CMK (cell line): ENCODE measurements around the gene NFYC.

Experiments used
- DNase-seq: peaks from one replicate; pipeline ENCODE4 v3.0.0-alpha.2; 2010; ENCODE audit warnings: low read depth

Gene NFYC

DNA sequence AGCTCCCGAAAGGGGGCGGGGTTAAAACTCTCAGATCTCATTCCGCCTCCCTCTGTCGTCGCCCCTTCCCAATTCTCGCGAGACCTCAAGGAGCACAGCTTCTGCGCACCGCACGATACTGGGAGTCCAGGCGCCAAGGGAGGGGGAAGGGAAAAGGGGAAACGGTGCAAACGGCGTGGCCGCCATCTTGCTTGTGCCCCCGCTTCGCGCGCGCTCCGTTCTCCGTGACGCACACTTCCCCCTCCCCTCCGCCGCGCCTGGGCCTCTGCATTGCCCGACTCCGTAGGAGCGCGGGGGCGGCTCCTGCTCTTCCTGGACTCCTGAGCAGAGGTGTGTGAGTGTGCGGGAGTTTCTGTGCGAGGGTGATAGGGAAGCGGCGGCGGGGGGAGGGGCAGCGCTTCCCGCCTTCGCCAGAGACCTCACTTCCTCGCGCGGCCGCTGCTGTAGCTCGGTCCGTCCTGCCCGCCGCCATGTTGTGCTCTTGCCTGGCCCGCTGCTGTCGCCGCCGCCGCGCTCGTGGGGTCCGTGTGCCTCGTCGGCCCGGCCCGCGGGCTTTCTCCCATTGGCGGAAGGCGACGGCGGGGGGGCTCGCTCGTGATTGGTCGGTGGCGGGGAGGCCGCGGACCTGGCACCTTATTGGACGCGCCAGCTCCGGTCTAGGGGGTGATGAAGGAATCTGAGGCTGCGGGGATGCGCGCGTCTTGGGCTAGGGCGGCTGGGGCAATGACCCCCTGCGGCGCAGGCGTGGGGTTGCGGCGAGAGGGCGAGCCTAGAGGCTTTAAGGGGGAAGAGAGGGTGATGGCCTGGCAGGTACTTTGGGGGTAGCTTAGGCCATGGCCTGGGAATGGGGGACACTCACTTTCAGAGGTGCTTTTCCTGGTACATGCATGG is at the start of gene NFYC:
TSS of gene NFYC (plus strand) at position 167 of the 891 bp plus-strand sequence. CDS start 47,140 bp downstream, outside the sequence.
- peak; percentile 96 for DNase-seq

DNA sequence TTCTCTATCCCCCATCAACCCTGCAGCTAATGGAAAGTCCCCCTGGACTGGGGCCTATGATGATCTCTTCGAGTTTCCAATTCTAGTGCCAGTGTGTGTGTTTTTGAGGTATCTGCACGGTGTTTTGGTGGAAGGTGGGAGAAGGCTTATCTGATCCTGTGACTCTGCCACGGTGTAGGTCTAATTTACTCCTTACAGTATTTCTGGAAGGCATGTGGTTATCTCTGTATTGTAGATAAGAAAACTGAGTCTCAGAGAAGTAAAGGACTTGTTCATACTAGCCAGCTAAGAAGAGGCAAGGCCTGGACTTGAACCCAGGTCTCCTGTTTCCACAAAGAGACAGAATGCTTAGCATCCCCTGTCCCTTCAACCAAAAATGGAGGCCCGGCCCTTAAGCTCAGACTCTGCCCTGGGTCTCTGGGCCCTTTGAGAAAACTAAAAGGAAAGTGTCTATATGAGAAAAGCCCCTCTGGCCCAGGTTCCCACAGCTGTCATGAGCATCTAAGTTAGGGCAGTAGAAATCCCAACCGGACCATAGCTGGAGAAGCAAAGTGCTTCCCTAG is 46.3 kb upstream of the NFYC start:
- DNase-seq: no peak

DNA sequence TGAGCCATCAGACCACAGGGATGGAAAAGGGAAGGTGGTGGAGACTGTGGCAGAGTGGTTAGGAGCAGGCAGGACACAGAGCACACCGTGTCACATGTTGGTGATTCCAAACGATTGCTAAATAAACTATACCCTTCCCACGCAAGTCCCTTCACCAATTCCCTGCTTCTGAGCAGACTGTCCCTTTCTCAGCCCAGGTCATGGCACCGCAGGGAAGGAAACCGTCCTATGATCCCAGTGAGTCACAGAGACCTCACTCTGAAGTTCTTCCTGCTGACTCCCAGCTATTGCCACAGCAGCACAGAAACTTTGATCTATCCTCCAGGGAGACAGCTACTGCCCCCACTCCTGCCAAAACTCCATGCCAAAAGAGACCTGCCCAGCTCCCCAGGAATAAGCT is 45.2 kb upstream of the NFYC start:
- no peak for DNase-seq

DNA sequence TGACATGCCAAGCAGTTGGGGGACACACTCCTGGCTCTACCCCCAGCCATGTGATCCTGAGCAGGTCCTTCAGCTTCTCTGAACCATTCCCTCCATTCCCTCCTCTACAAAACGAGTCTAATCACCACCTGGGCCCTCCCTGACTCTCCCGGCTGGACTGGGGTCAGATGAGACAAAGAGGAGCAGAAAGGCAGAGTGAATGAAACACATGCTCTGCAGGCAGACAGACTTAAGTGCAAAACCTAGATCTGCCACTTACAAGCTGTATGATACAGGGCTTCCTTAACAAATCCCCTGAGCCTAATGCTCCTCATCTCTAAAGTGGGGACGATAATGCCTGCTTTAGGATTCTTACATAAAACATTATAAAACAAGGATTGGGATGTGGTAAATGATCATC is 43.3 kb upstream of the NFYC start:
- DNase-seq: no peak

DNA sequence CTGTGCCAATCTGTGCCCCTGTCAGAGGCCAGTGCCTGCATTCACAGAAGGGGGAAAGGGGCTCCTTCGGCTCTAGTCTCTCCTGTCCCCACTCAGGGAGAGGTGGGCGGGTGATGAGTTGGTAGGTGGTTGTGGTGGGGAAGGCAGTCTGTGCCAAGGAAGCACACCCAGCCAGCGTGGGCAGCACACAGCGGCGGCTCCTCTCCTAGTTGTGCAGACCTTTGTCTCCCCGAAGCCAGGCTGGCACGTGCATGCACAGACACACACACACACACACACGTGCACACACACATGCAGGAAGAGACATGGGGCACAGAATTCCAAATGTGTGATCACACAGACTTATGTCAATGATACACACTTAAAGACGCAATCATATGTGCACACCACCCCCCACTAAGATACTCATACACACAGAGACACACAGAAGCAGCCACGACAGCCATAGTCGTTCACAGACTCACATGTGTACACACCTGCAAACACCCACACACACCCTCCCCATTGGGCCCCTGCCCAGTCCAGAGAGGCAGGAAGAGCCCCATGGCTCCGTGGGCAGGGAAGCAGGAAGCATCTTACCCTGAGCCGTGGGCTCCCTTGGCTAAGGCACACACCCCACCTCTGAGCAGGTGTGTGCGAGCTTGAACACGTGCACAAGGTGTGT is 42.4 kb upstream of the NFYC start:
- DNase-seq: no peak

DNA sequence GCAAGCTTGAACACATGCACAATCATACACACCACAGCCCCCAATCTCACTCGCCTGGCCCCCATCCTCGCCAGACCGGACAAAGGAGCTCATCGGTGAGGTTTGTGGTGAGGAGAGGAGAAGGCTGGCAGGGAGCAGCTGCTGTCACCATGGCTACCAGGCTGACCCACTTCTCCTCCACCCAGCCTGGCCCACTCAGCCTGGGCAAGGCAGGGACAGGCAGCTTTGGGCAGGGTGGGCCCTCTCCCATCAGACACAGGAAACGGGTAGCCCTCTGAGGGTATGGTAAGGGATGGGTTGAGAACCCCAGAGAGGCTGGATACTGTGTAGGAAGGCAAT is 41.9 kb upstream of the NFYC start:
- DNase-seq: no peak

DNA sequence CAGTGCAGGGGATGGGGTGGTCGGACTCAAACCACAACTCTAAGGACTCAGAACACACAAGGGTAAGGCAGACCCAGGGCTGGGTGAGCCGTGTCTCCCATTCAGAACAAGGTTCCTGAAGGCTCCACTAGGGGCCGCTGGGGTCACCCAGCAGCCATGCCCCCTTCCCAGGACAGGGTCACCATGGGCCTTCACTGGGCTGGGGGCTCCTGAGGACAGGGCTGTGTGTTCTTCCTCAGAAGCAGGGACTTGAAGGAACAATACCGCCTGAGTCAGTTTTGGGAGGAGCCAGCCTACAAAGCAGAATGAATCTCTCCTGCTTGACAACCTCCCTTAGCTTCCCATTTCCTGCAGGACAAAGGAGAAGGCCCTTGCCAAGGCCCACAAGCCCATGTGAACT is 41.4 kb upstream of the NFYC start:
- DNase-seq: no peak

DNA sequence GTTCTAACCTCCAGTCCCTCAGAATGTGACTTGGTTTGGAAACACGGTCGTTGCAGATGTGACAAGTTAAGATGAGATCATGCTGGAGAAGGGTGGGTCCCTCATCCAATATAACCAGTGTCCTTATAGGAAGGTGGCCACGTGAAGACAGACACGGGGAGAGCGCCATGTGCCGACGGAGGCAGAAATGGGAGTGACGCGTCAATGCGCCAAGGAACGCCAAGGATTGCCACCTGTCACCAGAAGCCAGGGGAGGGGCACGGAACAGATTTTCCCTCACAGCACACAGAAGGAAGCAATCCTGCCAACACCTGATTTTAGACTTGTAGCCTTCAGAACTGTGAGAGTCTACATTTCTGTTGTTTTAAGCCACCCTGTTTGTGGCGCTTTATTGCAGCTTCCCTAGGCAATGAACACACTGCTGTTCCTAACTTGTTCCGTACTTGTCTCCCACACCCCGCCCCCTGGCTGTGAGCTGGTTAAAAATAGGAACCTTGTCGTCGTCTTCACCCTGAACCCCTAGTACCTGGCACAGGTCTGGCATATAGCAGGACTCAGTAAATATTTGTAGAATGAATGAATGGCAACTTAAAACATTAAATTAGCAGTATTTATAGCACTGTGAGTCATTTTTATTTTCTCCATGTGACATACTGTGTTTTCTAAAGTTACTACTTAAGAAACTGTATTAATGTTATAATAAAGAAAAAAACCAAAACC is 40.2 kb upstream of the NFYC start:
- DNase-seq: no peak

DNA sequence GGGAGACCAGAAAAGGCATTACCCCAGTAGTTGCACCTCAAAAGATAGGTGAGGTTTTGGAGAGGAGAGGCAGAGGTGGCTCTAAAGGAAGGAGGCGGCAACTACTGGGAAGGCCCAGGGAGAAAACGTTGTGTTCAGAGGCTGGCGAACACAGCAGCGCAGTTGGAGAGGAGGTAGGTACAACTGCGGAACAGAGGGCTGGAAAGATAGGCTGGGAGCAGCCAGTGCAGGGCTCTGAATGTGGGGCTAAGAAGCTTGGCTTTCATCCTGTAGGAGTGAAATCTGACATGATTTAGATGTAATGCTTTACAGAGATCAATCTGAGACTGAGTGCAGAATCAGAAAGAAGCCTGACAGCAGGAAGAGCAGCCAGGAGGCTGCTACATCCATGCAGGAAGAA is 39.0 kb upstream of the NFYC start:
- no peak for DNase-seq

DNA sequence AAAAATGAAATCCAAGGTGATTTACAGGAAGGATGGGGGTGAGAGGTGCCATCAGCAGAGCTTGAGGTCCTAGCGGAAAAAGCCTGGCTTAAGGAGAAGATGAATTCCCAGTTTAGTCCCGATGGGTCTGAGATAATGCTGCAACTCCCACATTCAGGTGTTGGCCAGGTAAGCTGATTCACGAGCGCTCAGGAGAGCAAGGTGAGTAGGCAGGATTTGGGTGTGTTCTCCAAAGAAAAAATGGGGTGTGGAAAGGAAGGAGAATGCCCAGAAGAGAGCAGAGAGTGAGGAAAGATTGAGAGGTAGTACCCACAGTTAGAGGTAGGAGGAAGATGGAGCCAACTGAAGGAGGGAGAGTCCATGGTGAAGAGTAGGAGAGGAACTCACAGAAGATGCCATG is 38.5 kb upstream of the NFYC start:
- no peak for DNase-seq

DNA sequence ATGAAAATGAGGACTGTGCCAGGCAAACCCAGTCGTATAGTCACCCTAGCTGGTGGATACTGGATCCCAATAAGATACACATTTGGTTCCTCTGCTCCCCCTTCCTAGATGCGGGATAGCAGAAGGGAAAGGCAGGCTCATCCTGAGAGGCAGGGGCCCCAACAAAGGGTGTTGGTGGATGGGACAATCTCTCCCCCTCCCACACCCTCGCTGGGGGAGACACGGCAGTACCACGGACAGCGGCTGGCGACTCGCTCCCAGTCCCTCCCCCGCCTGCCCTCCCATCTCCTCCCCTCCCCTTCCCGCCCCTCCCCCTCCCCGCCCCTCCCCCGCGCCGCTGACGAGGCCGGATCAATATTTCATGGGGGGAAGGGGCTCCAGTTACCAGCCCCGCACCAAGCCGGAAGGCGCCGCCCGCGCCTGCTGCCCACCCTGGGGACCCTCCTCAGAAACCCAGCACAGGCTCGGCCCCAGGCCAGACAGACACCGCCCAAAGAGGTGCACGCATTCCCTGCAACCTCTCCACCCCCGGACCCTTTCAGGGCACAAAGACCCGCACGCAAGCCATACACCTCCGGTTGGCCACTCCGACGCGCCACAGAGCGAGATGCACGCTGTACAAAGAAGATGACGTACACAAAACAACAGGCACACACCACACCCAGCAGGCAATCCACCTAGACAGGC is 37.5 kb upstream of the NFYC start:
- no peak for DNase-seq

DNA sequence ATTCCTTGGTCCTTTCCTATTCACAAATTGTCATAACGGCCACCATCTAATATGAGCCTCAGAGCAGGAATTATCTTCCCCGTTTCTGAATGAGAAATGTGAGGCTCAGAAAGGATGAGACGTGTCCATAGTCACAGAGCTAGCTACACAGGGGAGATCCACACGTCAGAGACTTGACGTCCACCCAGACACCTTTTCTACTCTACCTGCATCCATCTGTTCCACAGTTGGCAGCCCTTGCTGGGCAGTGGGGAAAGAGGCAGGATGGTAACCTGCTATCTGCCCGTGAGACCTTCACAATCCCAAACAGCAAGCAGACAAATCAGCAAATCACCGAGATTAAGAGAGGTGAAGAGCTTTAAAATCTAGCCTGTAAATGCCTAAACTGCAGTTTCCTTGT is 34.5 kb upstream of the NFYC start:
- DNase-seq: no peak

DNA sequence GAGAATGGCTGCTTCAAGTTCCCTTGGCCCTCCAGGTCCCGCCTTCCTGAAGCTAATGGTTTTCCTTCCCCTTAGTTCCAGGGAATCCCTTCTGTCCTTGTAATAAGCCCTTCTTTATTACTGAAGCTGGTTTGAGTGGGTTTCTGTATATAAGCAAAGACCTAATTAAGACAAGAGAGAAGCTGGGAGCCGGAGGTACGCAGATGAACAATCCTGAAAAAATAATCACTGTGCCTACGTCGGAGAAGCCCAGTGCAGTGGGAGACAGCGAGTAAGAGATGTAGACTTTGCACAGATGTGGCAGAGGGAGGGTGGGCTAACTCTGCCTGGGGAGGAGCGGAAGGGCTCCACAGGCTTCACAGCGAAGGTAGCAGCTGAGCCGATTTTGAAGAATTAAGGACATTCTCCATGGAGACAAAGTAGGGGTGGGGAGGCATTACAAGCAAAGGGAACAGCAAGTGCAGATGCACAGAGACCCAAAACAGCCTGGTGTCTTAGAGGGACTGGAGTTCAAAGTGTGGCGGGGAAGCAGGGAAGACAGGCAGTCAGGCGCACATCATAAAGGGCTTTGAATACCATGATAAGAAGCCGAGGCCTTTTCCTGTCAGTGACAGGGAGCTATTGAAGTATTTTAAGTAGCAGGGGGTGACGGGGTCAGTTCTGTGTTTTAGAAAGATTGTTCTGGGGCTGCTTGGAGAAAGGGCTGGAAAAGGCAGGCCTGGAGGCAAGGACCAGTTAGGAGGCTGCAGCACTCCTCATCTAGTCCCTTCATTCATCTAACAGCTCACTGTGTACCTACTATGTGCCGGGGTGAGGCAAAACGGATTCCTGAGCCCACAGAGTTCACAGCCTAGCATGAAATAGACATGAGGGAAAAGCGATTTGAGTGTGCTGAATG is 32.5 kb upstream of the NFYC start:
- no peak for DNase-seq

DNA sequence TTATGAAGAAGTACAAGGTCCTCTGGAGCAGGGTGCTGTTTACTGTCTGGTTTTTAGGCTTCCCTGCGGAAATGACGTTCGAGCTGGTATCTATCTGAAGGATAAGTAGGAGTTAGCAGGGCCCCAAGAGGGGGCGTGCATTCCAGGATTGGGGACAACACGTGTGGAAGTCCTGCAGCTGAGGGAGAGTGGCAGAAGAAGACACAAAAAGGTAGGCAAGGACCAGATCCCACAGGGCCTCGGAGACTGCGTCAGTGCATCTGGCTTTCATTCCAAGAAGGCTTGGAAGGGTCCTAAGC is 31.9 kb upstream of the NFYC start:
- DNase-seq: no peak

DNA sequence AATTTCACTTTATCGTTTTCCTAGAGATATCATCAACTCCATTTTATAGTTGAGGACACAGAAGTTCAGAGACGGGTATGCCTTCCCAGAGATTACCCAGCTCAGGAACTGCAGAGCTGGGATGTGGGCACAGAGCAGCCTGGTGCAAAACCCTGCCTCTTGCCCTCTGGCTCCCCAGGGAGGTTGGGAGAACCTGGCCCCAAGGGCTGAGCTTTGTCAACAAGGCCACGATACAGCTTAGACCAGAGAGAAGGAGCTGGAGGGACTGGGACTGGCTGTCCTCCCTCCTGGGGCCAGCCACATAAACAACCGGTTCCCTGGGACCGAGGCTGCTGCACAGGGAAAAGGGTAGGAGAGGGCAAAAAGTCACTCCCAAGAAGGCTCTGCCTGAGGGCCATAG is 29.8 kb upstream of the NFYC start:
- no peak for DNase-seq

DNA sequence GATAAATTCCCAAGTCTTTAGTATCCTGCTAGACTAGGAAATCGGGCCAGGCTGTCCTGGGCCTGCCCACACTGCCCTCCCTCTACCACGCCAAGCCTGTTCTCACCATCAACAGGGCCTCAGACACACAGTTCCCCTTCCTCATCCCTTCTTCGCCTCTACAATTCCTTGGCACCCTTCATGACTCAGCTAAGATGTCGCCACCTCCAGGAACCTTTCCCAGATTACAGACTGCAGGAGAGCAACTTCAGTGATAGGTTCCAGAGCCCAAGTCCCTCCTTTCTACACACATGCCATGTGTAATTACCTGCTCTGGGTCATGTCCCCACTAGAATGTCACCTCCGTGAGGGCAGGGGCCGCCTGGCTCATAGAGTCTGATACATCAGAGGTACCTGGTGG is 29.4 kb upstream of the NFYC start:
- no peak for DNase-seq

DNA sequence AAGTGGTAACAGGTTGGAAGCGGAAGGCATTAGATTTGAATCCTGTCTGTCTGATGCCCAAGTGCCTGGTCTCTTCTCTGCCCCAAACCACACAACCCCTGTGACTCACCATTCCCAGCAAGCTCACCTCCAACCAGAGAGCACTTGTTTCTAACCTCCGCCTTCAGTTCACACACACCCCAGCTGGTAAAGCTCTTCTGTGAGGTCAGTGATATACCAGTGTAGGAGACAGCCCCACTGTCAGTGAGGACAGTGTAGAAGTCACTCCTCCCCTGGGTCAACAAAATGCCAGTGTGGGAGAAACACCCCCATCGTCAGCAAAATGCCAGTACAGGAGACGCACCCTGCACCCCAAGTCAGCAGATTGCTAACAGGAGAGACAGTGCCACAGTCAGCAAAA is 28.6 kb upstream of the NFYC start:
- DNase-seq: no peak

DNA sequence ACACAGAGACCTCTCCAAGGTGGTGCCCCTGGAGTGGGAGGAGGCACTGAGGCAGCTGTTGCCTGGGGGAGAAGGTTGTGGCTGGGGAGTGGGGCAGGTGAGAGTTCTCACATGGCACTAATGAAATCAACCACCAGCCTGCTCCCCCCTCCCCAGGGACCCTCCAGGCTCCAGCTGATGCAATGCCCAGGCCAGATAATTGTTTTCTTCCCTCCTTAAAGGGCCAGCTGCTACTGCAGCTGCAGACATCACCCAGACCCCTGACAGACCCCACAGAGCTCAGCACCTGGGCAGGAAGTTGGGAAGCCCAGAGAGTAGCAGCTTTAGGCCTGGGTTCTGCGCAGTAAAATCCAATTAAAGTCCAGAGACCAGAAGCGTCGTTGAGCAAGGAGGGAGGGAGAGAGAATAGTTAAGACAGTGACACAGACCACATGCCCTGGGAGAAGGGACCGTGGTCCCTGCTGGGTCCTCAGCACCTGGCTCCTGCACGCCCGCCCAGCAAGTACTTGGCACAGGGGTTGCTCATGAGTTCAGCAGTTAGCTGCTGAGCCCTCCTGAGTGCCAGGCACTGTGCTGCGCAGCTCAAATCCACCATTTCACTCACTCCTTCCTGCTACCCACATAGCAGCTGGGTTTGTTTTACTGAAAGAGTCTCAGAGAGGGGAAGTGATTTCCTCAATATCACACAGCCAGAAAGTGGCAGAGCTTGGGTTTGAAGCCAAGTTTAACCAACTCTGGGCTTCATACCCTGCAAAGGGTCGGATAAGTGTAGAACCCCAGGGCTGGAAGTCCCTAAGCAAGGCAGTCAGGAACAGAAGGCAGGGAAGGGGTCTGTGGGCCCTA is 28.0 kb upstream of the NFYC start:
- no peak for DNase-seq

DNA sequence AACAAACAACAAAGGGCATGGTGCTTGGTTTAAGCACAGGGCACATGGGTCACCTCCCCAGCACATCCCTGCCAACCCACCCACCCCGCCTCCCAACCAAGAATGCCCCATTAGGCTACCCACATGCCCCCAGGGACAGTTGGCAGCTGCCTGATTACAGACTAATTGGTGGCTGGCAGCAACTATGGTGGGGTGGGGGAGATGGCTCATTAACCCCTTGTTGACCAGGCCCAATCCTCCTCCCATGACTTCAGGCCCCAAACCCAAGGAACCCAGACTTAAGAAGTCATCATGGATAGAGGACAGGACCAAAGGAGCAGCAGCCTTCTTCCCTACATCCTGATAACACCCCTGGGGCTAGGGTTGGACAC is 27.4 kb upstream of the NFYC start:
- no peak for DNase-seq

DNA sequence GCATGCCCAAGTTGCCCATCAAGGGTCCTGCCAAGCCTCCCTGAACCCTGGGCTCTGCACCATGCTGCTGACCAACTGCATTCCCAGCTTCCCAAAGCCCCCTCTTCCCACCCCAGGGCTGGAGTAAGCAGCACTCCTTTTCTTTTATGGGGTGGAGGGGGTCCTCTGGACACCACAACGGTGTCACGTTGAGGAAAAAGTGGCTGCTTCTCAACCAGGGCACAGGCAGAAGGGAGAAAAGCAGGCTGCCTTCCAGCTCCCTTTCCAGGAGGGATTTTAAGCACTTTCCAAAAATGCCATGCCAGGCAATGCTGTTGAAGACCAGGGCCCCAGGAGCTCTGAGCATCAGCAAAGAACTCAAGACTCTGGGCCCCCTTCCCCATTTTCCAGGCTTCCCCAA is 26.7 kb upstream of the NFYC start:
- DNase-seq: no peak
